ENCODE measurements around the gene LMOD1. TPM values are rescaled to one million over a fixed set of nuclear protein-coding genes. Genes with fewer than 3 reads are reported as not detected.
"Not testable (repeated sequence)": the region's sequence is repeated elsewhere in the genome, so short reads cannot be mapped to it uniquely, and the experiment has no call there.

Gene LMOD1
- total and polyA plus RNA-seq, 2 donors (not counting 3 experiments of a cell fraction or from before 2014, with no cell fraction given): 0.19 to 0.33 TPM

GRCh38 chr1:201902198-201902597 is 44.1 kb downstream of the LMOD1 start:
- CTCF ChIA-PET: interaction anchor here (0.6 to 3.6 kb wide), 6 partner anchors 13 to 217 kb away, joined by 3 to 19 read pairs (median 3); partner anchors contain the start of genes LMOD1 and TIMM17A
- BruUV-seq (replicated peaks): no TSS peak
- POLR2A ChIA-PET: no interaction called here
- Histone ChIP-seq H2AFZ (ENCODE audit: low read depth, low read length) (no peak overlapping the region), H3K27me3 (ENCODE audit: control insufficient read depth in 2 of 2, insufficient read depth in 2 of 2, low read length in 2 of 2) (no peaks in the 10 kb centered on the region), H3K79me2 (ENCODE audit: control insufficient read depth, insufficient read depth, low read length) (no peaks in the 10 kb centered on the region), H3K4me3 (replicated peaks in 1 of 3; ENCODE audit: insufficient read depth in 1 of 3, low read depth in 1 of 3, low read length in 3 of 3) (no peak overlapping the region), H3K9ac (replicated peaks; ENCODE audit: extremely low read depth, insufficient read depth, low read length) (no peak overlapping the region), H3K27ac (ENCODE audit: insufficient read depth, low read depth, low read length) (no peak overlapping the region), H3K4me1 (ENCODE audit: control insufficient read depth, extremely low read depth, insufficient read depth, low read length) (peaks cover 13% of the 10 kb centered on the region), H3K9me1 (replicated peaks; ENCODE audit: control insufficient read depth, extremely low read depth, insufficient read depth, low read length) (no peaks in the 10 kb centered on the region), H3K36me3 (ENCODE audit: control insufficient read depth in 2 of 2, extremely low read depth in 1 of 2, insufficient read depth in 2 of 2, low read length in 2 of 2) (no peaks in the 10 kb centered on the region), H3K9me3 (replicated peaks; ENCODE audit: control insufficient read depth, insufficient read depth, low read length) (no peaks in the 10 kb centered on the region), H3K4me2 (ENCODE audit: insufficient read depth, low read length) (no peak overlapping the region), H4K20me1 (replicated peaks; ENCODE audit: control insufficient read depth, extremely low read depth, insufficient read depth, low read length) (no peaks in the 10 kb centered on the region)
- no peak for TF ChIP-seq JUN (IDR thresholded peaks at IDR 0.05; ENCODE audit: borderline replicate concordance, insufficient read depth, insufficient read length, low read depth)
- no peak for TF ChIP-seq MYC (IDR thresholded peaks at IDR 0.05; ENCODE audit: low read depth, low read length)
- TF ChIP-seq POLR2A (IDR thresholded peaks at IDR 0.05; ENCODE audit: low read depth, low read length): no peak
- no peak for TF ChIP-seq GATA2 (IDR thresholded peaks at IDR 0.05; ENCODE audit: insufficient read depth, insufficient read length, low read depth, low read length)
- no peak for TF ChIP-seq MAX (IDR thresholded peaks at IDR 0.05; ENCODE audit: insufficient read depth, insufficient read length)
- no peak for TF ChIP-seq POLR2AphosphoS5 (IDR thresholded peaks at IDR 0.05; ENCODE audit: insufficient read depth, low read depth, low read length)
- TF ChIP-seq EZH2 (IDR thresholded peaks at IDR 0.05; ENCODE audit: borderline replicate concordance, low read depth, low read length, severe bottlenecking): no peak
- no peak for TF ChIP-seq CTCF (IDR thresholded peaks at IDR 0.05; ENCODE audit: extremely low read depth in 1 of 2, insufficient read depth in 1 of 2, low read depth in 1 of 2, low read length in 2 of 2)
- no peak for TF ChIP-seq FOS (IDR thresholded peaks at IDR 0.05; ENCODE audit: borderline replicate concordance, insufficient read depth, low read length)
- intact Hi-C loops (cut with micrococcal nuclease): no loop called here
- no peak for FAIRE-seq
- dilution Hi-C loops (cut with MboI; ENCODE audit: extremely low pct_ligation_motif_present, low sequenced_read_pairs): no loop called here
- DNase-seq (ENCODE audit: low read depth, low spot score): no peak

- H3K27me3 ChIP-seq (ENCODE audit: control insufficient read depth in 2 of 2, insufficient read depth in 2 of 2, low read length in 2 of 2); H3K9me3 ChIP-seq (replicated peaks; ENCODE audit: control insufficient read depth, insufficient read depth, low read length); DNase-seq (ENCODE audit: low read depth, low spot score); dilution Hi-C loops (cut with MboI; ENCODE audit: extremely low pct_ligation_motif_present, low sequenced_read_pairs); FAIRE-seq; BruUV-seq (replicated peaks); H3K4me3 ChIP-seq (replicated peaks in 1 of 3; ENCODE audit: insufficient read depth in 1 of 3, low read depth in 1 of 3, low read length in 3 of 3); intact Hi-C loops (cut with micrococcal nuclease); H3K27ac ChIP-seq (ENCODE audit: insufficient read depth, low read depth, low read length); H3K9ac ChIP-seq (replicated peaks; ENCODE audit: extremely low read depth, insufficient read depth, low read length); H3K4me2 ChIP-seq (ENCODE audit: insufficient read depth, low read length); H3K9me1 ChIP-seq (replicated peaks; ENCODE audit: control insufficient read depth, extremely low read depth, insufficient read depth, low read length); H2AFZ ChIP-seq (ENCODE audit: low read depth, low read length); H4K20me1 ChIP-seq (replicated peaks; ENCODE audit: control insufficient read depth, extremely low read depth, insufficient read depth, low read length); H3K79me2 ChIP-seq (ENCODE audit: control insufficient read depth, insufficient read depth, low read length); H3K36me3 ChIP-seq (ENCODE audit: control insufficient read depth in 2 of 2, extremely low read depth in 1 of 2, insufficient read depth in 2 of 2, low read length in 2 of 2): not testable (repeated sequence)
- CTCF ChIA-PET: interaction anchor here (10.8 kb wide), 1 partner anchor 67 kb away, joined by 577 read pairs; no protein-coding TSS in a partner anchor
- POLR2A ChIA-PET: interaction anchor here (0.6 kb wide), 1 partner anchor 57 kb away, joined by 3 read pairs; no protein-coding TSS in a partner anchor
- peaks cover 17% of the 10 kb centered on the region for H3K4me1 ChIP-seq (ENCODE audit: control insufficient read depth, extremely low read depth, insufficient read depth, low read length)
Observed at GRCh38 chr1:201901036-201901435, 45.3 kb downstream of the LMOD1 start.

Data from endothelial cell of umbilical vein (primary cell).